NCI-H2029 treated with DMSO at 0.1 percent for 48 hours (cell line): ENCODE measurements around the gene C1QB.
"Not testable (repeated sequence)": the region's sequence is repeated elsewhere in the genome, so short reads cannot be mapped to it uniquely, and the experiment has no call there.

Source experiments
- DNase-seq: peaks from one replicate; lab custom pipeline; 2025; lab: John Stamatoyannopoulos, UW

Gene C1QB

GRCh38 chr1:22699681-22700520 lies 46.9 kb downstream of the C1QB start:
- no peak for DNase-seq

GRCh38 chr1:22702296-22703085 lies 49.5 kb downstream of the C1QB start:
- DNase-seq, result no peak

- peak; percentile 15 for DNase-seq
Observed at GRCh38 chr1:22704440-22705067, 51.5 kb downstream of the C1QB start.

GRCh38 chr1:22705586-22705985 lies 52.5 kb downstream of the C1QB start:
- DNase-seq, result no peak

- DNase-seq, result not testable (repeated sequence)
Observed at GRCh38 chr1:22706100-22706499, 53.1 kb downstream of the C1QB start.

GRCh38 chr1:22708777-22709176 lies 55.7 kb downstream of the C1QB start:
- no peak for DNase-seq

GRCh38 chr1:22709227-22709626 lies 56.2 kb downstream of the C1QB start:
- DNase-seq, result no peak

GRCh38 chr1:22709891-22710700 lies 57.1 kb downstream of the C1QB start:
- DNase-seq, result no peak

- DNase-seq, result no peak
Observed at GRCh38 chr1:22710701-22711049, 57.6 kb downstream of the C1QB start, which contains the start of gene EPHB2. TSS of gene EPHB2 (plus strand) at chr1:22710839. CDS start at chr1:22710983, 144 bp downstream.

- no peak for DNase-seq
Observed at GRCh38 chr1:22711071-22711470, 58.0 kb downstream of the C1QB start.
